Activated naive CD4-positive, alpha-beta T cell treated with anti-CD3 and anti-CD28 coated beads, Interleukin-2, amount 50 U/mL, for 24 hours (primary cell): Measurements from ENCODE around the gene EIF4G3.
"Not testable (repeated sequence)": the region's sequence is repeated elsewhere in the genome, so short reads cannot be mapped to it uniquely, and the experiment has no call there.

Experiments
- H3K27ac Mint-ChIP-seq: one replicate; pipeline ENCODE4 v1.8.0; 2021; ENCODE audit warnings: mild to moderate bottlenecking, mixed read lengths
- H3K27me3 Mint-ChIP-seq: one replicate; pipeline ENCODE4 v1.8.0; 2021; ENCODE audit warnings: mixed read lengths
- H3K36me3 Mint-ChIP-seq: one replicate; pipeline ENCODE4 v1.8.0; 2021; ENCODE audit warnings: mixed read lengths
- H3K4me1 Mint-ChIP-seq: one replicate; pipeline ENCODE4 v1.8.0; 2021; ENCODE audit warnings: mixed read lengths
- H3K4me3 Mint-ChIP-seq: one replicate; pipeline ENCODE4 v1.8.0; 2021; ENCODE audit warnings: mild to moderate bottlenecking, mixed read lengths
- H3K9me3 Mint-ChIP-seq: one replicate; pipeline ENCODE4 v1.8.0; 2021; ENCODE audit warnings: mixed read lengths

EIF4G3 gene

DNA sequence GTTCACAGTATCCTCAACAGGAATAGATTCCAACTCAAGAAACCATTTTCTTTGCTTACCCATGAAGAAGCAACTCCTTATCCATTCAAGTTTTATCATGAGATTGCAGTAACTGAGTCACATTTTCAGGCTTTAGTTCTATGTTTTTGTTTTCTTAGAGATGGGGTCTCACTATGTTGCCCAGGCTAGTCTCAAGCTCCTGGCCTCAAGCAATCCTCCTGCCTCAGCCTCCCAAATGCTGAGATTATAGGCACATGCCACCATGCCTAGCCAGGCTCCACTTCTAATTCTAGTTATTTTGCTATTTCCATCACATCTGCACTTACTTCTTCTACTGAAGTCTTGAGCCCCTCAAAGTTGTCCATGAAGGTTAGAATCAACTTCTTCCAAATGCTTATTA lies 246.3 kb downstream of the EIF4G3 start:
- no peaks in the 10 kb centered on the region for H3K27me3 Mint-ChIP-seq
- no peak overlapping the region for H3K4me3 Mint-ChIP-seq
- H3K36me3 Mint-ChIP-seq: peaks cover 13% of the 10 kb centered on the region
- no peak overlapping the region for H3K27ac Mint-ChIP-seq
- H3K4me1 Mint-ChIP-seq: peaks cover 29% of the 10 kb centered on the region
- H3K9me3 Mint-ChIP-seq: no peaks in the 10 kb centered on the region

DNA sequence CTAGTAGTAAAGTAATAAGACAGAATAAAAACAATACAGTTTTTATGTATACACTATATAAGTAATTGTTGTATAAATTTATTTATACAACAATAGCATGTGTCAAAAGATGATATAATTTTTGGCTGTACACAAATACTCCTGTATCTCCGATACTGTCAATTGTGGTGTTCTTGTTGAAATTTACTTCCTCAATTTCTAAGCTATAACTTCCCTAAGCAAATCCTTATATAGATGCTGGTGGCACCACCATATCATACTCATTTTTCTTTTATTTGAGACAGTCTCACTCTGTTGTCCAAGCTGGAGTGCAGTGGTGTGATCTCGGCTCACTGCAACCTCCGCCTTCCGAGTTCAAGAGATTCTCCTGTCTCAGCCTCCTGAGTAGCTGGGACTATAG lies 248.6 kb downstream of the EIF4G3 start:
- no peaks in the 10 kb centered on the region for H3K27me3 Mint-ChIP-seq
- H3K9me3 Mint-ChIP-seq: no peaks in the 10 kb centered on the region
- peaks cover 9% of the 10 kb centered on the region for H3K36me3 Mint-ChIP-seq

DNA sequence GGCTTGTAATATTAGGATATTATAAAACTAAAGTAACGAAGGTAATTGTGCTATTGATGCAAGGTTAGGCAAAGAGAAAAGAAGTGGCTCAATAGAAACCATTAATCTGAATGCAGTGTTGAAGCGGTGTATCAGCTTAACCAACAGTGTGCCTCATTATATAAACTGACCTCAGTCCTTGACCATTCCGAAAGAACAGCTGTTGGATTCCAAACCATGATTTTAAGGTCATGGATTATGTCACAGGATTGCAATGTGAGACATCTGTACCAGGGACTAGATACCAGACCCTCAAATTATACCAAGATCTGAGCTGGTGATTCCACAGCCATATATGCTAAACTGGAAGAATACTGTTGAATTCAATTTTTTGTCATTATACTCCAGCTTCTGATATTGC lies 255.4 kb downstream of the EIF4G3 start:
- Mint-ChIP-seq H3K9me3 (no peaks in the 10 kb centered on the region), H3K4me3 (no peak overlapping the region), H3K36me3 (peaks cover 2% of the 10 kb centered on the region), H3K4me1 (no peaks in the 10 kb centered on the region), H3K27ac (no peak overlapping the region), H3K27me3 (no peaks in the 10 kb centered on the region)

More for the DNA sequence above, 248.6 kb downstream of the EIF4G3 start:
- Mint-ChIP-seq H3K4me3 (no peak overlapping the region), H3K4me1 (peaks cover 17% of the 10 kb centered on the region), H3K27ac (no peak overlapping the region)

DNA sequence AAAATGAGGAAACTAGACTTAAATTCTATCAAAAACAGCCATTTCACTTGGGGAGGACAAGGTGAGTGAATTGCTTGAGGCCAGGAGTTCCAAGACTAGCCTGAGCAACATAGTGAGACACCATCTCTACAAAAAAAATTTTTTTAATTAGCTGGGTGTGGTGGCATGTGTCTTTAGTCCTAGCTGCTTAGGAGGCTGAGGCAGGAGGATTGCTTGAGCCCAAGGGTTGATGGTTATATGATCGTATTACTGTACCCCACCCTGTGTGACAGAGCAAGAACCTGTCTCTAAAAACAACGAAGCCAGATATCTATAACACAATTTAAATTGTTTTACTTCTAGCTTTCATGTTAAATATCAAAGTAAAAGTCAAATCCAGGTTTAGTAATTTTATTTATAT lies 263.5 kb downstream of the EIF4G3 start:
- peaks cover 6% of the 10 kb centered on the region for H3K36me3 Mint-ChIP-seq
- no peak overlapping the region for H3K27ac Mint-ChIP-seq
- H3K4me1 Mint-ChIP-seq: no peaks in the 10 kb centered on the region
- no peak overlapping the region for H3K4me3 Mint-ChIP-seq
- H3K9me3 Mint-ChIP-seq: no peaks in the 10 kb centered on the region
- no peaks in the 10 kb centered on the region for H3K27me3 Mint-ChIP-seq

DNA sequence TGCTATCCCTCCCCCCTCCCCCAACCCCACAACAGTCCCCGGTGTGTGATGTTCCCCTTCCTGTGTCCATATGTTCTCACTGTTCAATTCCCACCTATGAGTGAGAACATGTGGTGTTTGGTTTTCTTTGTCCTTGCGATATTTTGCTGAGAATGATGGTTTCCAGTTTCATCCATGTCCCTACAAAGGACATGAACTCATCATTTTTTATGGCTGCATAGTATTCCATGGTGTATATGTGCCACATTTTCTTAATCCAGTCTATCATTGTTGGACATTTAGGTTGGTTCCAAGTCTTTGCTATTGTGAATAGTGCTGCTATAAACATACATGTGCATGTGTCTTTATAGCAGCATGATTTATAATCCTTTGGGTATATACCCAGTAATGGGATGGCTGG lies 269.2 kb downstream of the EIF4G3 start:
- H3K27ac Mint-ChIP-seq, H3K27me3 Mint-ChIP-seq, H3K4me3 Mint-ChIP-seq, H3K9me3 Mint-ChIP-seq, H3K36me3 Mint-ChIP-seq, H3K4me1 Mint-ChIP-seq: not testable (repeated sequence)

DNA sequence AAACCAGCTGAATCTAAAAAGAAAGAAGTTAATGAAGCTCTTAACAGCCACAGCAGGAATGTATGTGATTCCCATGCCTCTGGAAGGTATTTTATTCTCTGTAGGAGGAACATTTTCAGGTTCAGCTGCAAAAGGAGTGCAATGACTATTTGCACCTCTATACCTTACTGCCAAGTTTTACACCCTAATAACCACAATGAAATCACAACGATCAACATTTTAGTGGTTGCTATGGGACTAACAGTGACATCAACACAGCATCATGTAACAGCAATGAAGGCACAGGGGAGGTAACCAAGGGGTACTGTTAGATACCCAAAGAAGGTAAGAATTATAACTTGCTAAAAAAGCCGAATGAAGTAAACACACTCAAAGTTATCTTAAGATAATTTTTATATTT lies 273.3 kb downstream of the EIF4G3 start:
- Mint-ChIP-seq H3K4me3 (no peak overlapping the region), H3K4me1 (no peaks in the 10 kb centered on the region), H3K9me3 (no peaks in the 10 kb centered on the region), H3K27me3 (no peaks in the 10 kb centered on the region), H3K27ac (no peak overlapping the region), H3K36me3 (peaks cover 3% of the 10 kb centered on the region)

DNA sequence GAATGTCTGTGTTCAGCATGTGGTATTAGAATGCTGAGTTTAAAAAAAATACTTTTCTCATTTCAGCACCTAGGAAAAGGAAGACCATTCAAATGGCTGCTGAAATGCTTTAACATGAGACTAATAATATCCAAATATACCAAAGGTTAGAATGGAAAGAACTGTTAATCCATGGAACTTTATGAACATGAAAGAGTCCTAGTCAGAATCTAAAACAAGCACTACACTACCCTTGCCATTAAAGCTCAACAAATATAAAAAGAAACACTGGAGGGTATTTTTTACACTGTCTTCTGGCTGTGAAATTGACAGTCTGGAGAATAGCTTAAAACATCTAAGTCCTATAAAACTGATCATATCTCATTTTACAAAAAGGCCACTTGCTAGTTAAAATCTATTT lies 276.6 kb downstream of the EIF4G3 start:
- Mint-ChIP-seq H3K4me3 (no peak overlapping the region), H3K27ac (no peak overlapping the region), H3K27me3 (no peaks in the 10 kb centered on the region), H3K4me1 (no peaks in the 10 kb centered on the region), H3K36me3 (peaks cover 2% of the 10 kb centered on the region), H3K9me3 (no peaks in the 10 kb centered on the region)

DNA sequence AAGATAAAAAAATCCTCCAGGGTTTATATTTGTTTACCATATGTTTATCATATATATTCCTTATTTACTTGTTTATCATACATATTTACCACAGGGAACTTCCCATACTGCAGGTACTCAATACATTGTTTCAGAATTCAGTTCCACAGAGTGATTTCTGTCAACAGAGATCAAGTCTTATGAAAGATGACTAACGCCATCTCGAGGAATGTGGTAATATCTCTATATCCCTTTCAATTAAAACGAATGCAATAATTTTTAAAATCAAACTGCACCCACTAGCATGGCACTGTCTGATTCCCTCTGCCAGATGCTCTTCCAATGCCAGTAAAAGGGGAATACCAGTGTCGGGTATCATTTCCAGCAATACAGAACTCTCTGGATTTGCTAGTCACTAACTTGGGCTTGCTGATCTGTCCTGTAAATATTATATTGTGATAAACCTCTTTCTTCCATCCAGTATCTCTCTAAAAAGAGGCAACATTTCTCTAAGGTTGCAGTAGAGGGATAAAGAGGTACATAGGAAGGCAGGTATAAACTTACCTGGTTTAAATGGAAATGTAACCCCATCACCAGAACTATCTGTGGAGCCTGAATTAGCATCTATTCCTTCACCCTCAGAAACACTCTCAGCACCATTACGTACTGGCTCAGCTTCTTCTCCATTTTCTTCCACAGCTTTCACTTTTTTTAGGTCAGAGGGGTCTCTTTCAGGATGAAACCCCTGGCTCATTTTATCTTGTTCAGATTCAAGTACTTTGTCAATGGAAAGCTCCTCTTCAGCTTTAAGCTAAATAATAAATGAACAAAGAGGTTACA lies 277.3 kb downstream of the EIF4G3 start:
- no peaks in the 10 kb centered on the region for H3K4me1 Mint-ChIP-seq
- H3K4me3 Mint-ChIP-seq: no peak overlapping the region
- H3K27ac Mint-ChIP-seq: no peak overlapping the region
- no peaks in the 10 kb centered on the region for H3K36me3 Mint-ChIP-seq
- H3K9me3 Mint-ChIP-seq: no peaks in the 10 kb centered on the region
- H3K27me3 Mint-ChIP-seq: no peaks in the 10 kb centered on the region

DNA sequence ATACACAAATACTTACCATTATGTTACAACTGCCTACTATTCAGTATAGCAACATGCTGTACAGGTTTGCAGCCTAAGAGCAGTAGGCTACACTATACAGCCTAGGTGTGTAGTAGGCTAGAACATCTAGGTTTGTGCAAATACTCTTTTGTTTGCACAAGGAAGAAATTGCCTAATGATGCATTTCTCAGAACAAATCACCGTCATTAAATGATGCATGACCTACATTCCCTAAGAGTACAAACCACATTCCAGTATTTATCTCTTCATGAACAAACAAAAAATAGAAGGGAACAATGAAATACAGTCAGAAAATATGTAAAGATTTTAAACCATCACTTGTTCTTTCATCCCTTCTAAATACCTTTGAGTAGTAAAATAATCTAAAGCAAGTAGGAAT lies 279.9 kb downstream of the EIF4G3 start:
- Mint-ChIP-seq H3K27me3 (no peaks in the 10 kb centered on the region), H3K36me3 (peaks cover 2% of the 10 kb centered on the region), H3K9me3 (no peaks in the 10 kb centered on the region), H3K4me1 (no peaks in the 10 kb centered on the region), H3K4me3 (no peak overlapping the region), H3K27ac (no peak overlapping the region)

DNA sequence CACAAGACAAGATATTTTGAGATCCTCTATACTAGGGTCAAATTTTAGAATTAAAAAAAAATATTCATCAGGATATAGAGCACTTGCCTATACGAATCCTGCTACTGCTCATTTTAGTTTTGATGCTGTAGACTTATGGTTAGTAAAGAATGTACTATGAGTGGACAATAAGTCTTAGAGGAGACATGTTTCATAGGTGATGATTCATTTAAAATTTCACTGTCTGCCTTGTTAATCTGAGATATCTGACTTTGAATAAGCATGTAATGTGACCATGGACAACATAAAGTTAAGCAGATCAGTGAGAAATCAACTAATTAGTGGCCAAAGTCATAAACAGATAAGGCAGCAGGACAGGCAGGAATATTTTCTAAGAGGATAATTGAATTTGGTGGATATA lies 282.8 kb downstream of the EIF4G3 start:
- no peak overlapping the region for H3K27ac Mint-ChIP-seq
- no peak overlapping the region for H3K4me3 Mint-ChIP-seq
- H3K27me3 Mint-ChIP-seq: no peaks in the 10 kb centered on the region
- H3K36me3 Mint-ChIP-seq: peaks cover 4% of the 10 kb centered on the region
- H3K9me3 Mint-ChIP-seq: no peaks in the 10 kb centered on the region
- no peaks in the 10 kb centered on the region for H3K4me1 Mint-ChIP-seq

DNA sequence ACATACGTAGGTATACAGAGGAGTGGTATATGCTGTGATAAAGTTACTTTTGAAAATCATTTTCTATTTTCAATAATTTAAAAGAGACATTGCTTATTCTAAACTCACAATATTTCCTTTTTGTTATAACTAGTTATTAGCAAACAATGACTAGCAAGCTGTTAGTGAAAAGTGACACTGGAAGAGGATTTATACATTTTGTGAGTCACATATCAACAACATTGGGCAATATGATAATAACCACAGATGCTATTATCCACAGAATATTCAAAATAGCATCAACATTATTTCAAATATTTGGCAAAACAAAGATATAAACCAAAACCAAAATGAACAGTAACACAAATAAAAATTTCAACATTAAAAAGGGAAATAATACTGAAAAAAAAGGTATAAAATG lies 285.6 kb downstream of the EIF4G3 start:
- Mint-ChIP-seq H3K4me1 (no peaks in the 10 kb centered on the region), H3K27me3 (no peaks in the 10 kb centered on the region), H3K27ac (no peak overlapping the region), H3K9me3 (no peaks in the 10 kb centered on the region), H3K36me3 (peaks cover 4% of the 10 kb centered on the region), H3K4me3 (no peak overlapping the region)

DNA sequence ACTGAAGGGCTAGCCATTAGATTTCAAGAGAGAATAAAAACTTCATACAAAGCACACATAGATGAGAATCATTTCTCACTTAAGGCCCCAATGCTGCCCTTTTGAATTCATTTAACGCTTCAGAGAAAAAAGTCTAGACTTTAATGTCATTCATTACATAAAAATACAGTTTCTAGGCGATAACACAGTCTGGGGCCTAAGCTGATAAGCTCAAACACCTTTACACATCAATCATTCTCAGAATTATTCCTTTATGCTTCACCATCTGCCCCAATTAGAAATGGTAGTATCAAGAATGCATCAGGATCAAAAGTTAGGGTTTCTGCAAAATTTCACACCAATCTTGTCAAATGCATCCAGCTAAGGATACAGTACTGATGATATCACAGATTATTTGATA lies 289.5 kb downstream of the EIF4G3 start:
- no peaks in the 10 kb centered on the region for H3K9me3 Mint-ChIP-seq
- H3K27ac Mint-ChIP-seq: no peak overlapping the region
- H3K4me3 Mint-ChIP-seq: no peak overlapping the region
- peaks cover 9% of the 10 kb centered on the region for H3K36me3 Mint-ChIP-seq
- H3K4me1 Mint-ChIP-seq: no peaks in the 10 kb centered on the region
- H3K27me3 Mint-ChIP-seq: no peaks in the 10 kb centered on the region

DNA sequence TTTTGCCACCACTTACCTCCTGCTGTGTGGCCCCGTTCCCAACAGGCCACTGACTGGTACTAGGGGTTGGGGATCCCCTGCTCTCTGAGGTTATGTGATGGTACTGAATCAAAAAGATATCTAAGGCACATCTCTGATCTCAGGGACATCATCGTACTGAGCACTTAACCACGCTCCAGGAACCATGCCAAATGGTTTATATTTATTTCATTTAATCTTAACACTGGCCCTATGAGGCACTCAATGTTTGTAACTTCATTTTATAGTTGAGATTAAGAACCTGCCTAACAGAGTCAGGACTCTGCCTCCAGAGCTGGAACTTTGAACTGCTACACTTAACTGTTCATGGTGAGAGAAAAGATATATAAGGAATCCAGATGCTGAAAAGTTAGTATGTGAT lies 291.6 kb downstream of the EIF4G3 start:
- no peak overlapping the region for H3K27ac Mint-ChIP-seq
- no peaks in the 10 kb centered on the region for H3K9me3 Mint-ChIP-seq

DNA sequence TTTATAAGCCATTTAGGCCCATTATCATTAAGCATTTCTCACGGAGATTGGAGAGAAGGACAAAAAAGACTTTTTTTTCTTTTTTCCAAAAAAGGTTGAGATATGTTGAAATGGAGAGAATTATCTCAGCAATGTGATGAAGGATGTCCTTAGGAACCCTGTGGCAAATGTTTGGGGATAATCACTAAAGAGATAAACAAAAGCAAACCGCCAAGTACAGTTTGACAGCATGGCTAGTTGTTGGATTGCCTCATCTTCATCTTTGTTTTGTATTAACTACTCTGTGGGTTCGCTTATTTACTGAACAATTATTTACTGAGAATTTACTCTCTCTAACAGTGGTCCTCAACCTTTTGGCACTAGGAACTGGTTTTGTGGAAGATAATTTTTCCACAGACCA lies 292.2 kb downstream of the EIF4G3 start:
- Mint-ChIP-seq H3K36me3 (peaks cover 17% of the 10 kb centered on the region), H3K27me3 (no peaks in the 10 kb centered on the region), H3K4me3 (no peak overlapping the region), H3K9me3 (no peaks in the 10 kb centered on the region), H3K4me1 (no peaks in the 10 kb centered on the region), H3K27ac (no peak overlapping the region)

More for the DNA sequence above, 291.6 kb downstream of the EIF4G3 start:
- H3K36me3 Mint-ChIP-seq: peaks cover 14% of the 10 kb centered on the region
- no peak overlapping the region for H3K4me3 Mint-ChIP-seq
- no peaks in the 10 kb centered on the region for H3K27me3 Mint-ChIP-seq
- no peaks in the 10 kb centered on the region for H3K4me1 Mint-ChIP-seq

DNA sequence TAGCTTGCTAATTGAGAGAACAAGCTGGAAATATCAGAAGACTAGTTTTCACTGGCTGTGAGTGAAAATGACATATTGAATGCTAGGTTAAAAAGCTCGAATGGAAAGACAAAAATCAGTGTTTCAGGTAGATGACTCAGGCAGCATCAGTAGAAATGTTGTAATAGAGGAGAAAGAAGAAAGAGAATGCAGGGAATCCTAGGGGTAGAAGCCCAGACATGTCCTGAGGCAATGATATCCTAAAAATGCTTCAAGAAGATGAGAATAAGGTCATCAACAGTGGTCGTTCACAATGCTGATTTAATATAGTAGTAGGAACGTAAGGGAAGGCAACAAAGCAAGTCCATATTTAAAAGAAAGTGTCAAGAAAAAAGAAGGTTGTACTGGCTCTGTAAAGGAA lies 292.9 kb downstream of the EIF4G3 start:
- Mint-ChIP-seq H3K27ac (no peak overlapping the region), H3K27me3 (no peaks in the 10 kb centered on the region), H3K9me3 (no peaks in the 10 kb centered on the region), H3K4me1 (no peaks in the 10 kb centered on the region), H3K36me3 (peaks cover 19% of the 10 kb centered on the region), H3K4me3 (no peak overlapping the region)

DNA sequence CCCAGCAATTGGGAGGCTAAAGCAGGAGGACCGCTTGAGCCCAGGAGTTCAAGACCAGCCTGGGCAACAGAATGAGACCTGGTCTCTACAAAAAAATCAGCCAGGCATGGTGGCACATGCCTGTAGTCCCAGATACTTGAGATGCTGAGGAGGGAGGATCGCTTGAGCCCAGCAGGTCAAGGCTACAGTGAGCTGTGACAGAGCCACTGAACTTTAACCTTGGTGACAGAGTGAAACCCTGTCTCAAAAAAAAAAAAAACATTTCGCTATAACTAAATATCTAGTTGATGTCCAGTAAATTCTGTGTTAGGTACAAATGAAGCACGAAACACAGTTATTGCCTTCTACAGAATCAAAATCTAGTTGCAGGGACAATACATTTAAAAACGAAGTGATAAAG lies 293.9 kb downstream of the EIF4G3 start:
- Mint-ChIP-seq H3K4me1 (no peaks in the 10 kb centered on the region), H3K9me3 (no peaks in the 10 kb centered on the region), H3K27me3 (no peaks in the 10 kb centered on the region), H3K36me3 (peaks cover 25% of the 10 kb centered on the region), H3K27ac (no peak overlapping the region), H3K4me3 (no peak overlapping the region)

DNA sequence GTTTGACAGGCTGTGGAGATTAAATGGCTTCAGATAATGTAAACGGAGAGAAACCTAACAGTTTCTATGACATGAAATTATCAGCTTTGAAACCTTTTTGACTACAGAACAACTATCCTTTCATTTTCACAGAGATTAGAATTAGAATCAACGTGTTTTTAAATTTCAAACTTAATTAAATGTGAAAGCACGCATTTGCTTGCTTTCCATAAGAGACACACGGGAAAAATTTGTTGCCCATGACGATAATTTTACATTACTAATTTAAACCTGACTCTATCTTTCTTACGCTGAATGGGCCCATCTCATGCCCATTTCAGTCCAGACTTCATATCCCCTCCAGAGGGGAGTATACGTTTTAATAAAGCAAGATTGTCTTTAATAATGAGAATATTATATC lies 297.9 kb downstream of the EIF4G3 start:
- no peak overlapping the region for H3K4me3 Mint-ChIP-seq
- peaks cover 25% of the 10 kb centered on the region for H3K36me3 Mint-ChIP-seq
- H3K27ac Mint-ChIP-seq: no peak overlapping the region
- H3K27me3 Mint-ChIP-seq: no peaks in the 10 kb centered on the region
- H3K9me3 Mint-ChIP-seq: no peaks in the 10 kb centered on the region
- H3K4me1 Mint-ChIP-seq: no peaks in the 10 kb centered on the region
